ENCODE data around the gene DUSP2.
"Not testable (repeated sequence)": the region's sequence is repeated elsewhere in the genome, so short reads cannot be mapped to it uniquely, and the experiment has no call there.

DUSP2 gene

GRCh38 chr2:96161898-96162297 lies 16.7 kb upstream of the DUSP2 start:
- no peak for DNase-seq

- DNase-seq, result not testable (repeated sequence)
Measured at GRCh38 chr2:96160366-96160765, 15.1 kb upstream of the DUSP2 start.

- no peak for DNase-seq
Measured at GRCh38 chr2:96159084-96159830, 14.0 kb upstream of the DUSP2 start.

GRCh38 chr2:96158554-96158940 lies 13.3 kb upstream of the DUSP2 start:
- no peak for DNase-seq

DNA sequence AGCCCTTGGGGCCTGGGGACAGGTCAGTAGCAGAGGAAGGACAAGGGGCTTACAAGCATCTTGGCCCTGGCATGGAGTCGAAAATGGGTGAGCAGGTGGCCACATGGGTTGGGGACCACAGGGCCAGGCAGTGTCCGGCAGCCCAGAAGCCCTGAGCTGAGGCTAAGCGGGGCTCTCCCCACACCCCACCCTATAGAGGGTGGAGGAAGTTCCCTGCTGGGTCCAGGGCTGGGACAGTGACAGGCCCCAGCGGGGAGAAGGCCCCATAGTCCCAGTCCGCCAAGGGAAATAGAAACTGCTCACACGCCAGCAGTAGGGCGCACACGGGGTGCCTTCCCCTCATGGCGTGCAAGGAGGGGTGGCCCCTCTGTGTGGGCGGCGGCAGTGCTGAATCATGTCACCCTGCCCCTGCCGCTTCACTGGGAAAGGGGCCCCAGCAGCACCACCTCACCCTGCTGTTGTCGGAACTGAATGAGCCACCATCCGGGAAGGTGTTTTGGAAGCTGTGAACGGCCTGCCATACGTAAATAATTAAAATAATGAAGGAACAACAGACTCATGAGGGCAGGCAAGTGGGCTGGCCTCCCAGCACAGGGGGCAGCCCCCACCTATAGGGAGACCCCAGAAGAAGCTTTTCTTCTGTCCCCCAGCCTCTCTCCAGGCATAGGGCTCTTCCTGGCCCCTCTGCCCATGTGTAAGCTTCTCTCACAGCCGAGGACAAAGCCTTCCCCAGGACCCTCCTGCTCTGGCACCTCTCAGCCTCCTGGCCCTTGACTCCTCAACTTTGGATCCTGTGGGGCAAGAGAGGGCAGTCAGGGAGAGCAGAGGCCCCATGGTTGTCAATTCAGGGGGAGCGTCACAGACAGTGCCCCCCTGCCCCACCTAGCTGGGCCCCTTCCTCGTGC lies 12.7 kb upstream of the DUSP2 start:
- DNase-seq, result peak; percentile 80

GRCh38 chr2:96156926-96157648 lies 11.8 kb upstream of the DUSP2 start:
- DNase-seq, result peak; percentile 51

DNA sequence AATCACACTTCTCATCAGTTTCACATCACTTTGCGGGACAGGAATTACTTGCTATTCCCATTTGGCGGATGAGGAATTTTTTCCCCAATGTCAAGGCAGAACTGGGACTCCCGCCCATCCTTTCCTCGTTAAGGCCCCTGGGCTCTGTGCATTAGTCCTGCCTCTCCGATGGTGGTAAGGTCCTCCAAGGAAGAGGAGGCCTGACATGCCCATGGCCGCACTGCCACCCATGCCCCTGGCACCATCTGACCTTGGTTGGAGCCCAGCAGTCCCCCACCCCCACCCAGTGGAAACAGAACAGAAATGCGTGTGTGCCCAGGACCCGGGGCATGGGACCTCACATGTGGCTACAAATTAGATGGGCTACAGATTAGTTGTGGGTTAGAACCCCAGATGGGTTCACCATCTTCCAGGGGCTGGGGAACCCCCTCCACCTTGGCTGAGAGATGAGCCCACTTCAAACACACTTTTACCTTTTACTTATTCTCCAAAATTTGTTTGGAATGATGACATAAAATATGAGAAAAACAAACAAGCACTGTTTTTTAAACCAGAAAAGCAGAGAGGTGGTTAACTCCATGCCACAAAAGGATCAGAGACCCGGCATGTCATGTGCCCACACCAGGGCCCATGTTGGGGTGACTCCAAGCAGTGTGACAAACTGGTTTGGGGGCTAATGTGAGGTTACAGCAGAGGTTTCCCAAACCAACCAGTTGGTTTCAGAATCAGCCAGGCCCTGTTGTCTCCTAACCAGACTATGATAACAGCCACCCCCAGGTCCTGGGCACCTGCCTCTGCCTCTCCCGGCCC lies 11.0 kb upstream of the DUSP2 start:
- DNase-seq, result no peak

DNA sequence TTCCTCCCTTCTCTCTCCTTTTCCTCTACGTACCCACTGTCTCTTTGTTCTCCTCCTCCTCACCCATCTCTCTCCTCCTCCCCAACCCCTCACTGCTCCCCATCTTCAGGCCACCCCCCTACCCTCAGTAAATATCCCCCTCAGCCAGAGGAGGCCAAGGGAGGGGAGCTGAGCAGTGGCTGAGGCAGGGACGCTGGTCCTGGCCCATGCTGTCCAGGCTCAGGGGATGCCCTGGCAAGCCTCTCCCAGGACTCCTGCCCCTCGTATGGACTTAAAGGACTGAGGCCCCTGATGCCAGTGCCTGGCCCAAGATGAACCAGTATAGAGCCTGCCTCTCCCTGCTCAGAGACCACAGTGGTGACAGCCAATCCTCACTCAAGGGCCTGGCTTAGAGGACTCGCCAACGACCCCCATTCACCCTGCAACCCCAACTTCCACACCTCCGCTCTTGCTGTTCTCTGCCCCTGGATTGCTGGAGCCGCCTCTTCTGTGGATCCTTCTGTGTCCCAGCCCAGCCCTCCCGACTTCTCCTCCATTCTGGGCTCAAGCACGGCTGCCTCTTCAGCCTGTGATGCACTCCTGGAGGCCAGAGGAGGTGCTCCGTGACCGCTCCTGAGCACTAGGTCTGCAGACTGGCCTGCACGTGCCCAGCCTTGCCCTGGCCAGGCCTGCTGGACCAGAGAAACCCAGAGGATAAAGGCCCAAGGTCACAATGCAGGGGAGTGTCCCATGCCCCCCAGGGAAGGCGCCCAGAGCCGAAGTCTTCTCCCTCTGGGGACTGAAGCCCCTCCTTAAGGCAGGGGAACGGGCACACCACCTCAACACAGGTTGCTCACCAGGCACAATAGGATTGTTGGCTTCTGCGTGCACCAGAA lies 9.5 kb upstream of the DUSP2 start:
- DNase-seq, result no peak

DNA sequence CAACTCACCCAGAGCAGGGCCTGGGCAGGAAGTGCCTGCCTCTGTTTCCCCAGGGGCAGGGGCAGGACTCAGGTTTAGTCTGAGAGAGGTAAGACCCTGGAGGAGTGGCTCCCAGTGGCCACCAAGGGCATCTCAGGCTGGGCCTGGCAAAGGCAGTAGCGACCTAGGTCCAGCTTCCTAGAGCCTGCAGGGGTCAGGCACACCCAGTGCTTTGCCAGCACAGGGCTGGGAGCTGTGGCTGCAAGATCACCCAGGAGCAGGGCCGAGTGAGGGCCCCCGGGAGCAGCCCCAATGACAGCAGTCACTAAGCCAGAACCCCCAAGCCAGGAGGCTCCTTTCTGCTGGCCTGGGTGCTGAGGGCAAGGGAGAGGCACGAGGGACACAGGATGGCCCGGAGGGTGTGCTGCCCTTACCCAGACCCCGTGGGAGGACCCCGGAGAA lies 8.8 kb upstream of the DUSP2 start:
- DNase-seq, result no peak

GRCh38 chr2:96153291-96153713 lies 8.1 kb upstream of the DUSP2 start:
- no peak for DNase-seq

DNA sequence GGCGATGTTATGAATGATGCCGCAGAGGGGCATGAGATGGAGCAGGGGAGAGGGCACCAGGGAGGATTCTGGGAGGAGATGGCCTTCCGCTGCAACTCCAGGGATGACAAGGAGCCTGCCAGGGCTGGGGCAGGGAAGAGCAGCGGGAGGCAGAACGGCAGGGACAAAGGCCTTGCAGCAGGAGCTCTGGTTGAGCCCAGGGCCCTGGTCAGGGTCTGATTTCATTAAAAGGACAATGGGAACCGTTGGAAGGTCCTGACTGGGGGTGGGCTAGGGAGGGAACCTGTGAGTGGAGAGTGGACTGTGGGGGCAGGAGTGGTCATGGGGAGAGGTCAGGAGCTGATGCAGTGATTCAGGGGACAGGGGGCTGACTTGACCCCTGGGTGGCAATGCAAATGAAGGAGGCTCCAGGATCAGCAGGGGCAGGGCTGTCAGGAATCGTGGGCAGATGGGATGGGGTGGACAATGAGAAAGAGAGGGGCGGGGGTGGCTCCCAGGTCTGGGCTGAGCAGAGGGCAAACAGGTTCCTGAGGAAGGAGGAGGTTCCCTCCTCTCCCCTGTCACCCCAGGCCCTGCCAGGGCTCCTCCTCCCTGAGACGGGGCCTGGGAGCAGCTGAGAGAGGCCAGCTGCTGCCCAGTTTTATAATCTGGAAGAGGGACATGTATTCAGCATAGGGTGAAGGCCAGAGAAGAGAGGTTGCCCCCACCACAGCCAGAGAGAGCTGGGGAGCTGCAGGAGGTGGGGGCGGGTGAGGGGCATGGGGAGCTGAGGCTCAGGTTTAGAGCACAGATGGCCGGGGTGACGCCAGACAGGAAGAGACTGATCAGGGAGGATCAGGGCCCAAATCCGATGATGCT lies 7.3 kb upstream of the DUSP2 start:
- no peak for DNase-seq

GRCh38 chr2:96151595-96152303 lies 6.5 kb upstream of the DUSP2 start:
- DNase-seq, result no peak

GRCh38 chr2:96150791-96151594 lies 5.8 kb upstream of the DUSP2 start:
- no peak for DNase-seq

DNA sequence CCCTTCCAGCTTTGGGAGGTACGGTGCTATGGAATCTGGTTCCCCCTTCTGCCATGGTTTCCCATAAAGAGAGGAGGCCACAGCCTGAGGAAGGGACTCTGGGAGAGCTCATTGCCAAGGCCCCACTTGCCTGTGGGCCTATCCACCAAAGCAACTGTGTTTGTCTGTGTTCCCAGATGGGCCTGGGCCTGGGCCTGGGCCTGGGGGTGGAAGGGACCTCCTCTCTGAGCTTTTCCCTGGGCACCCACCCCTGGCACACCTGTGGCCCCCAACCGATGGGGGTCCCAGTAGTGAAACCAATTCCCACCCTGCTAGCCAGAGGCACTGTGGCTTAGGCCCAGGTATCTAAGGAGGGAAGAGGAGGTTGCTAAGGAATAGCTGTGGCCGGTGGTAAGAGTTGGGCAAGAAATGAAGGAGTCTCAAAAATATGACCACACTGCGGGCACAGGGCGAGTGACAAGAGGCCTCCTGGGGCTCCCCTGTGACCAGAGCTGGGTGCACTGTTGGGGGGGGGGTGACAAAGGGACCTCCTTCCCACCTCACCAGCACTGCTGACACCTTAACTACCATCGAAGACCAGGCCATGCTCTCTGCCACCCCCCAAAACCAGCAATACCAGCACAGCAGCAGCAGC lies 4.9 kb upstream of the DUSP2 start:
- DNase-seq, result no peak

DNA sequence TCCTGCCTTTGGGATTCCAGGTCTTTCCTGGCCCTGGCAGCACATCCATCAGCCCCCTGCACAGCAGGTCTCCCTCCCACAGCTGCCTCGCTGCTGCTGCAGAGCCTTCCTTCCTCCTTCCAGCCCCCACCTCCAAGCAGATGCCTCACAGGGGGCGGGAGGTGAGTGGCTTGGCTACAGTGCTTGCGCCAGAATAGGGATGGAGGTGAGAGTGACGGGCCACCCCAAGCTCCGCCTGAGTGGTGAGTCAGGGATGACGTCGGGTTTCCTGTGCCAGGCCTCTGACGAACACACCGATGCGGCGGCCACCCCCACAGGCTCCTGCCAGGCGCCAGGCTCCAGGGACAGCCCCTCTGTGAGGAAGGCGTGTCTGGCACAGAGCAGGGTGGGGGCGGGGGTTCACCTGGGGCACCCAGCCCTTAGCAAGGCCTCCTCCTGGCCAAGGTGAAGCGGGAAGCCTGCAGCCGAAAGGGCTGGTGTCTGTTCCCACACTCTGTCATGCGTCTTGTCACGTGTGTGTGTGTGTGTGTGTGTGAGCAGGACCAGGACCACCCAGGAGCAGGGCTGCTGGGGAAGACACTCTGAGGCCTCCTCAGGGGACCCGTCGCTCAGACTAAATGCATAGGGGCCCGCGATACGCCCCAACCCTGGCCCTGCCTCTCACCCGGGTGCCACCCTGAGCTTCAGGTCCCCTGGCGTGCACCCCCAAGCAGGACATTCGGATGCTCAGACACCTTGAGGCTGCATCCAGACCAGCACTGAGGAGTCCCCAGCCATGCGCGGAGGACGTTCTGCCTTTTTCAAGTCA lies 3.4 kb upstream of the DUSP2 start:
- DNase-seq, result peak; percentile 99

GRCh38 chr2:96147593-96148201 lies 2.5 kb upstream of the DUSP2 start:
- DNase-seq, result no peak
